HepG2 (cell line): ENCODE measurements around the gene ADARB1. TPM values are rescaled to one million over a fixed set of nuclear protein-coding genes. Genes with fewer than 3 reads are reported as not detected.
A peak's percentile ranks its signal among the peaks of the same experiment; 100 is the strongest.

Source experiments
- ATAC-seq: fragments of 200-7000 bp; cut with Tn5 transposase; 3 replicates; pipeline ENCODE4 v1.9.1; 2020; ENCODE audit warnings: mild to moderate bottlenecking, moderate library complexity
- BruUV-seq: library from RNA; stranded (reverse); fragments of 400-500 nt; replicated peaks from 2 replicates; lab custom pipeline; 2021; lab: Mats Ljungman, UMichigan
- CTCF ChIA-PET: fragments of 300-600 bp; formaldehyde crosslinking; extraction: SDS; loops from one replicate; lab custom pipeline; 2021; ENCODE audit warnings: low total read pairs, inconsistent platforms, low intra/inter-chr PET ratio; lab: Yijun Ruan, JAX
- POLR2A ChIA-PET: fragments of 350-600 bp; sonication (Branson Sonifier 250); formaldehyde crosslinking; loops from one replicate; lab custom pipeline; 2020; ENCODE audit warnings: antibody characterized with exemption, inconsistent platforms; lab: Yijun Ruan, JAX
- DNase-seq: peaks from one replicate; pipeline ENCODE4 v3.0.0-alpha.2; 2015; ENCODE audit warnings: low spot score
- FAIRE-seq: peaks from 3 replicates; lab custom pipeline; 2011; peaks lifted over from hg19 to GRCh38; lab: Jason Lieb, UNC
- H2AFZ ChIP-seq: one replicate; pipeline ENCODE4 v1.6.1; 2011; ENCODE audit warnings: low read length, inconsistent platforms
- H3K27ac ChIP-seq: fragments of 300-600 bp; 3 replicates; pipeline ENCODE4 v1.8.0; 2011; ENCODE audit warnings: mixed run types, mild to moderate bottlenecking, mixed read lengths, low read length, inconsistent platforms; ENCODE audit not compliant: insufficient read depth; ENCODE audit errors: extremely low read length
- H3K27me3 ChIP-seq, 2 experiments: fragments of 200-600 bp in 1 of 2; 2 replicates in 1 of 2; 3 replicates in 1 of 2; pipeline versions ENCODE4 v1.6.0 to v1.8.0; 2011; ENCODE audit warnings: low read length in 2 of 2, mild to moderate bottlenecking in 2 of 2, moderate library complexity in 2 of 2, inconsistent platforms in 1 of 2; ENCODE audit not compliant: insufficient read depth in 2 of 2, control insufficient read depth in 1 of 2
- H3K36me3 ChIP-seq, 2 experiments: fragments of 200-600 bp in 1 of 2; replicated peaks in 1 of 2; 2 replicates in 1 of 2; 3 replicates in 1 of 2; pipeline versions ENCODE4 v1.5.1 to v1.8.0; 2011; ENCODE audit warnings: low read length in 2 of 2, inconsistent platforms in 1 of 2; ENCODE audit not compliant: insufficient read depth in 2 of 2, control insufficient read depth in 1 of 2
- H3K4me1 ChIP-seq: 2 replicates; pipeline ENCODE4 v1.5.1; 2012; ENCODE audit warnings: low read length, inconsistent platforms; ENCODE audit not compliant: insufficient read depth
- H3K4me2 ChIP-seq: 2 replicates; pipeline ENCODE4 v1.6.0; 2011; ENCODE audit warnings: low read depth, low read length, inconsistent platforms
- H3K4me3 ChIP-seq, 3 experiments: fragments of 200-600 bp in 1 of 3; sonication (generic), shearing (Covaris generic) in 1 of 3; replicated peaks in 1 of 3; 2 replicates each; pipeline ENCODE4 v1.5.1; 2011 to 2016; ENCODE audit warnings: low read length in 3 of 3, inconsistent platforms in 2 of 3, low read depth in 2 of 3, mild to moderate bottlenecking in 2 of 3, control low read depth in 1 of 3, mixed read lengths in 1 of 3; ENCODE audit not compliant: insufficient read depth in 1 of 3
- H3K79me2 ChIP-seq: one replicate; pipeline ENCODE4 v1.6.1; 2011; ENCODE audit warnings: low read length, inconsistent platforms; ENCODE audit not compliant: insufficient read depth
- H3K9ac ChIP-seq: 2 replicates; pipeline ENCODE4 v1.6.0; 2011; ENCODE audit warnings: mild to moderate bottlenecking, low read depth, low read length, inconsistent platforms; ENCODE audit not compliant: insufficient read depth
- H3K9me3 ChIP-seq: 2 replicates; pipeline ENCODE4 v1.5.1; 2012; ENCODE audit warnings: mild to moderate bottlenecking, low read length
- H4K20me1 ChIP-seq: 2 replicates; pipeline ENCODE4 v1.6.0; 2011; ENCODE audit warnings: inconsistent platforms, mild to moderate bottlenecking, low read length, moderate library complexity; ENCODE audit not compliant: insufficient read depth
- AGO1 ChIP-seq: fragments of 200-400 bp; formaldehyde crosslinking; IDR thresholded peaks from 2 replicates; pipeline ENCODE4 v1.6.1; 2017; ENCODE audit warnings: mild to moderate bottlenecking, low read depth, low read length, moderate library complexity; ENCODE audit not compliant: poor library complexity, severe bottlenecking
- ATF7 ChIP-seq, 2 experiments: fragments of 450-650 bp in 1 of 2; sonication (generic) in 1 of 2; formaldehyde crosslinking in 1 of 2; IDR thresholded peaks; 2 replicates each; pipeline versions ENCODE4 v1.4.0 to v1.6.1; 2016 to 2020; ENCODE audit warnings: antibody characterized with exemption in 1 of 2, mild to moderate bottlenecking in 1 of 2, missing genetic modification reagents in 1 of 2
- IKZF5 ChIP-seq: IDR thresholded peaks from 2 replicates; pipeline ENCODE4 v1.6.1; 2018; ENCODE audit warnings: missing genetic modification reagents, mild to moderate bottlenecking, missing compliant biosample characterization
- MED1 ChIP-seq: sonication (generic); formaldehyde crosslinking; IDR thresholded peaks from 2 replicates; pipeline ENCODE4 v1.4.0; 2020; ENCODE audit warnings: missing genetic modification reagents
- NCOR1 ChIP-seq: fragments of 200-600 bp; sonication (generic); IDR thresholded peaks from 2 replicates; pipeline ENCODE4 v1.7.0; 2017; ENCODE audit warnings: antibody characterized with exemption, low read length, borderline replicate concordance
- STAT6 ChIP-seq: sonication (generic); formaldehyde crosslinking; IDR thresholded peaks from 2 replicates; pipeline ENCODE4 v1.4.0; 2020; ENCODE audit warnings: missing genetic modification reagents, mild to moderate bottlenecking, borderline replicate concordance
- ZBTB14 ChIP-seq: sonication (generic); formaldehyde crosslinking; IDR thresholded peaks from 2 replicates; pipeline ENCODE4 v1.4.0; 2020; ENCODE audit warnings: missing genetic modification reagents
- ZNF547 ChIP-seq: sonication (generic); formaldehyde crosslinking; IDR thresholded peaks from 2 replicates; pipeline ENCODE4 v1.5.1; 2020; ENCODE audit warnings: mild to moderate bottlenecking, missing genetic modification reagents
- ZNF562 ChIP-seq: sonication (generic); formaldehyde crosslinking; IDR thresholded peaks from 2 replicates; pipeline ENCODE4 v1.8.0; 2022; ENCODE audit warnings: missing genetic modification reagents, borderline replicate concordance
- ZNF773 ChIP-seq: sonication (generic); formaldehyde crosslinking; IDR thresholded peaks from 2 replicates; pipeline ENCODE4 v1.4.0; 2020; ENCODE audit warnings: missing genetic modification reagents, borderline replicate concordance
- WGBS: methylation state at CpG from one replicate; pipeline ENCODE4 v1.1.6; 2017; ENCODE audit warnings: low lambda C conversion rate; 5-methylcytosine and 5-hydroxymethylcytosine counted together
- in situ Hi-C: cut with HindIII; loops from 2 replicates; pipeline ENCODE4 v1.10.0; 2017; ENCODE audit warnings: low pct_unique_long_range_greater_than_20kb; ENCODE audit not compliant: extremely low pct_ligation_motif_present
- intact Hi-C: fragments of 100-400 bp; cut with micrococcal nuclease; formaldehyde crosslinking; loops from one replicate; pipeline ENCODE4 v1.10.0; 2022; ENCODE audit not compliant: unreplicated experiment
- polyA plus RNA-seq, 8 experiments: library from polyadenylated mRNA; depleted of rRNA in 3 of 8; stranded (reverse) in 7 of 8; unstranded in 1 of 8; fragments of >200 nt; fragmentation: Illumina TruSeq in 4 of 8; extraction: Trizol in 4 of 8; gene quantifications; 2 replicates each; pipeline versions ENCODE4 v1.2.1 to v1.2.3, GENCODE V29; 2011 to 2016; ENCODE audit warnings: low read depth in 4 of 8, missing spikeins in 1 of 8, mixed read lengths in 1 of 8; ENCODE audit not compliant: insufficient read depth in 1 of 8
- total RNA-seq, 5 experiments: library from RNA; depleted of rRNA; stranded (reverse); fragments of >200 nt; fragmentation: Illumina TruSeq; extraction: Trizol; gene quantifications; 2 replicates each; pipeline ENCODE4 v1.2.3, GENCODE V29; 2016; ENCODE audit warnings: low read depth in 1 of 5

Gene ADARB1
- total and polyA plus RNA-seq, 2 of the 13 experiments (the other 11 are each of a cell fraction or from before 2014, with no cell fraction given) = 6.6 to 10.0 TPM

GRCh38 chr21:45209046-45209445 is 134.7 kb downstream of the ADARB1 start:
- in situ Hi-C loops = no loop called here
- no peaks in the 10 kb centered on the region for H3K27me3 ChIP-seq
- ATAC-seq (no peak), DNase-seq (no peak), FAIRE-seq (no peak)
- no TSS peak for BruUV-seq
- intact Hi-C loops = no loop called here
- H4K20me1 ChIP-seq = no peaks in the 10 kb centered on the region
- H3K9ac ChIP-seq = no peak overlapping the region
- no peak overlapping the region for H3K27ac ChIP-seq
- H3K4me3 ChIP-seq = no peak overlapping the region
- ChIA-PET POLR2A (no interaction called here), CTCF (no interaction called here)
- no peaks in the 10 kb centered on the region for H3K4me1 ChIP-seq
- 89% methylated on average over 3 of the region's 3 CpGs for WGBS
- no peaks in the 10 kb centered on the region for H3K79me2 ChIP-seq
- H3K4me2 ChIP-seq = no peak overlapping the region
- no peak overlapping the region for H2AFZ ChIP-seq
- H3K36me3 ChIP-seq = peaks cover 3 to 7% of the 10 kb centered on the region in 2 experiments; a peak in 3 of 5 replicates
- no peak for TF ChIP-seq NCOR1
- no peak for TF ChIP-seq STAT6 (CRISPR knock-in tag)
- no peak for TF ChIP-seq ZNF562 (CRISPR knock-in tag)
- TF ChIP-seq ATF7 (IDR thresholded peaks at IDR 0.05) = peak; percentile 84
- TF ChIP-seq ATF7 (CRISPR knock-in tag; IDR thresholded peaks at IDR 0.05) = no peak
- no peaks in the 10 kb centered on the region for H3K9me3 ChIP-seq

GRCh38 chr21:45209685-45210284 is 135.4 kb downstream of the ADARB1 start:
- Histone ChIP-seq H3K27me3 (no peaks in the 10 kb centered on the region), H4K20me1 (no peaks in the 10 kb centered on the region), H3K27ac (no peak overlapping the region), H3K4me1 (no peaks in the 10 kb centered on the region), H3K9me3 (no peaks in the 10 kb centered on the region), H3K4me3 (no peak overlapping the region), H3K9ac (no peak overlapping the region), H3K79me2 (no peaks in the 10 kb centered on the region), H3K4me2 (no peak overlapping the region), H2AFZ (no peak overlapping the region), H3K36me3 (peaks cover 1 to 2% of the 10 kb centered on the region in 2 experiments; a peak in 3 of 5 replicates)
- in situ Hi-C loops (no loop called here), intact Hi-C loops (no loop called here)
- DNase-seq = no peak
- WGBS = 98% methylated on average over 8 of the region's 8 CpGs
- ChIA-PET CTCF (no interaction called here), POLR2A (no interaction called here)
- no peak for ATAC-seq
- no TSS peak for BruUV-seq
- FAIRE-seq = no peak
- no peak for TF ChIP-seq AGO1
- TF ChIP-seq ZNF547 = no peak
- no peak for TF ChIP-seq ZBTB14 (CRISPR knock-in tag)
- no peak for TF ChIP-seq ZNF773 (CRISPR knock-in tag)
- TF ChIP-seq MED1 (CRISPR knock-in tag) = no peak
- no peak for TF ChIP-seq IKZF5 (CRISPR knock-in tag)
